ENCODE measurements around the gene LKAAEAR1.
"Not testable (repeated sequence)": the region's sequence is repeated elsewhere in the genome, so short reads cannot be mapped to it uniquely, and the experiment has no call there.

The LKAAEAR1 gene

DNA sequence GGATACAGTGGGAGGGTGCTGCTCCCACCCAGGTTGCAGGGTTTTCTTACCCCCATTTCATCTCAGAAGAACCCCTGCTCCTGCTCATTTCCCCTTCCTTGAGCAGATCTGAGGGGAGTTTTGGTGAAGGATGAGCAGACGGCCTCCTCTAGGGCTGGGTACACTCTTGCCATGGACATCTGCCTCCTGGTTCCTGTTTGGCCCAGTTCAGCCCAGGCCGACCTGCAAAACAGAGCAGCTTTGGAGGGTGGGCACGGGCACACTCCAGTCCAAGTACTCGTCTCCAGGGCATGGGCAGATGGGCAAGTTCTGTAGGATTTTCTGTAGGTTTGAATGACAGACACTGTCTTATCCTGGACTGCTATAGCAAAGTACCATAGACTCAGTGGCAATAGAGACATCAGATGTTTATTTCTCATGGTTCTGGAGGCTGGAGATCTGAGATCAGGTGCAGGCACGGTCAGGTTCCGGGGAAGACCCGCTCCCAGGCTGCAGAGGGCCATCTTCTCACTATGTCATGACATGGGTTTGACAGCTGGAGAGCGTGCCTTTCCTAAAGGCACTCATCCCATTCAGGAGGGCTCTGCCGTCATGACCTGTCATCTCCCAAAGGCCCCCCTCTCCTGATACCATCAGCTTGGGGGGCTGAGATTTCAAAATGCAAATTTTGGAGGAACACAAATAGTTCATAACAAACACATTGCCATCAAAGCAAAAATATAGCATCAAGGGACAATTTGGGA lies 16.9 kb upstream of the LKAAEAR1 start:
- no peak for DNase-seq (ENCODE audit: low read depth, low spot score)
- H3K4me3 ChIP-seq (ENCODE audit: low read length): no peak overlapping the region

DNA sequence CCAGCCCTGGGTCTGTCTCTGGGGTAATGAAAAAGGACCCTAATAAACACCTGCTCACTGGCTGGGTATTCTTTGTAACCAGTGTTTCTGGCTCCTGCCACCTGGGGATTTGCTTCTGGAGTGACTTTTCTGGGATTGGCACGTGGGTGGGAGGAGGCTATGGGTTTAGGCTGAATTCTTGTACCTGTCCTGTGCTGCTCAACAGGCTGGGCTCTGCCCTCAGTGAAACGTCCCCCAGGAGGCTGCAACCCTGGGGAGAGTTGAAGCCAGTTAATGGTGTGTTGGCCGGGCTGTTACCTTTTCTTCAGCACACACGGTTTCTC lies 16.3 kb upstream of the LKAAEAR1 start:
- DNase-seq (ENCODE audit: low read depth, low spot score): no peak
- H3K4me3 ChIP-seq (ENCODE audit: low read length): no peak overlapping the region

DNA sequence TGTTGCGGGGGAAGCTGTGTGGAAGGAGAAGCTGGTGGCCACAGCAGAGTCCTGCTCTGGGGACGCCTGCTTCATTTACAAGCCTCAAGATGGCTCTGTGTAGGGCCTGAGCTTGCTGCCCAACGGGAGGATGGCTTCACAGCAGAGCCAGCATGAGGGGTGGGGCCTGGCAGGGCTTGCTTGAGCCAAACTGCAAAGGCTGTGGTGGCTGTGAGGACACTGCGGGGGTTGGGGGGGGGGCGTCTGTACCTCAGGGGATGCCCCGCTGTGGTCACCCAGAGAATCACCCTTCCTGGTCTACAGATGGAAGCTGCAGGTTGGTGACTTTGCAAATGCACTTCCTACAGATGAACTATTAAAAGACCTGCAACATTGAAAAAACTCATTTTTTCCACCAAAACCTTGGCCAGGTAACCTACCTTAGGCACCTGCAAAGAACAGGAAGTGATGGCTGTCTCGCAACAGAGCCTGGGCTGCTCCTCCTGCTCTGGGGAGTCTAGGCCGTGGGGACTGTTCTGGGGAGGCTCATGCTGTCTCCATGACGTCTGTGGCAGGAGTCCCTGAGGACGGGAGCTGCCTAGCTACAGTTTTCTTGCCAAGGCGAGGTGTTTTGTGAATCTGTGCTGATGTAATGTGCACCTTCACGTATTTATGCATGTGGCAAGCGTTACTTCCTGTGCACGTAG lies 15.8 kb upstream of the LKAAEAR1 start:
- DNase-seq (ENCODE audit: low read depth, low spot score): no peak
- no peak overlapping the region for H3K4me3 ChIP-seq (ENCODE audit: low read length)

DNA sequence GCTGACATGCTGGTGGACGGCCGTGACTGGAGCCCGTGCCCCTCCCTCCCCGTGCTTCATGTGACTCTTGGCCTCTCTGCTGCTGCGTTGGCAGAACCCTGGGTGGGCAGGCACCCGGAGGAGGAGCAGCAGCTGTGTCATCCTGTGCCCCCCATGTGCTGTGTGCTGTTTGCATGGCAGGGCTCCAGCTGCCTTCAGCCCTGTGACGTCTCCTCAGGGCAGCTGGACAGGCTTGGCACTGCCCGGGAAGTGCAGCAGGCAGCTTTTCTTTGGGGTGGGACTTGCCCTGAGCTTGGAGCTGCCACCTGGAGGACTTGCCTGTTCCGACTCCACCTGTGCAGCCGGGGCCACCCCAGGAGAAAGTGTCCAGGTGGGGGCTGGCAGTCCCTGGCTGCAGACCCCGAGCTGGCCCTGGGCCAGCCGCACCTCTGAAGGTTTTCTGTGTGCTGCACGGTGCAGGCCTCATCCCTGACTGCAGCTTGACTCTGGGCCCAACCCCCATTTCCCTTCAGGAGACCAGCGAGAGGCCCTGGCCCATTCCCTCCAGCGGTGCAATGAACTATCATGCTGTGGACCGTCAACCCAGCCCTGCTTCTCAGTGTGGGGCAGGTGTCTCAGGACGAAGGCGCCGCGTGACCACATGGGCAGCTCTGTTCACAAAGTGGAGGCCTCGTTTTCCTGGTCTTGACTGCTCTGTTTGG lies 15.0 kb upstream of the LKAAEAR1 start:
- no peak for DNase-seq (ENCODE audit: low read depth, low spot score)
- H3K4me3 ChIP-seq (ENCODE audit: low read length): no peak overlapping the region

DNA sequence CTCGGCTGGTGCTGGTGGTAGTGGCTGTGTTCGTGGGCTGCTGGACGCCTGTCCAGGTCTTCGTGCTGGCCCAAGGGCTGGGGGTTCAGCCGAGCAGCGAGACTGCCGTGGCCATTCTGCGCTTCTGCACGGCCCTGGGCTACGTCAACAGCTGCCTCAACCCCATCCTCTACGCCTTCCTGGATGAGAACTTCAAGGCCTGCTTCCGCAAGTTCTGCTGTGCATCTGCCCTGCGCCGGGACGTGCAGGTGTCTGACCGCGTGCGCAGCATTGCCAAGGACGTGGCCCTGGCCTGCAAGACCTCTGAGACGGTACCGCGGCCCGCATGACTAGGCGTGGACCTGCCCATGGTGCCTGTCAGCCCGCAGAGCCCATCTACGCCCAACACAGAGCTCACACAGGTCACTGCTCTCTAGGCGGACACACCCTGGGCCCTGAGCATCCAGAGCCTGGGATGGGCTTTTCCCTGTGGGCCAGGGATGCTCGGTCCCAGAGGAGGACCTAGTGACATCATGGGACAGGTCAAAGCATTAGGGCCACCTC lies 14.3 kb upstream of the LKAAEAR1 start:
- DNase-seq (ENCODE audit: low read depth, low spot score): no peak
- H3K4me3 ChIP-seq (ENCODE audit: low read length): no peak overlapping the region

DNA sequence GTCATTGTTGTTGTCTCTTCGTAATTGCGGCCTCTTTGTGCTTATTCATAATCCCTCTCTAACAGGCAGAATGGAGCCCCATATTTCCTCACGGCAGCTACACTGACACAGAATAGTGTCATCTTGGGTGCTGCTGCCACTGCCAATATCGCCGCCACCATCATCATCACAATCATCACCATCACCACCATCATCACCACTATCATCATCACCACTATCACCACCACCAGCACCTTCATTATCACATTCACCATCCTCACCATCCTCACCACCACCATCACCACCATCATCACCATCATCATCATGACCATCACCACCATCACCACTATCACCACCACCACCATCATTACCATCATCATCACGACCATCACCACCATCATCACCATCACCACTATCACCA lies 12.3 kb upstream of the LKAAEAR1 start:
- no peak for DNase-seq (ENCODE audit: low read depth, low spot score)
- no peak overlapping the region for H3K4me3 ChIP-seq (ENCODE audit: low read length)

DNA sequence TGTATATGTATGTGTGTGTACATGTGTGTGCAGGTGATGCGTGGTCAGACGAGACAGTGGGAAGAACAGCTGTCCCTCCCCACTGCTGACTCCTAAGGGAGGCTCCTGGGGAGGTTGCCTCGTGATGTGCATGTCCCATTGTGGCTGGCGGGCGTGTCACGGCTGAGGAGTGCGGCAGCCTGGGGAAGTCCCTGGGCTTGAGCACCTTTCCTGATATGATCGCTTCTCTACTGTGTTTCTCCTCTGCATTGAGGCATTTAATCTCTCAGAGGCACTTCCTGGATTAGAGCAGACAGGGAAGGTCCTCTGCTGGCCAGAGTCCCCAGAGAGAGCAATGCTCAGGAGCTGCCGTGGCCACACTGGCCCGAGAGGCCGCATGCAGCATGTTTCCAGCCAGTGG lies 11.7 kb upstream of the LKAAEAR1 start:
- no peak overlapping the region for H3K4me3 ChIP-seq (ENCODE audit: low read length)
- DNase-seq (ENCODE audit: low read depth, low spot score): no peak

DNA sequence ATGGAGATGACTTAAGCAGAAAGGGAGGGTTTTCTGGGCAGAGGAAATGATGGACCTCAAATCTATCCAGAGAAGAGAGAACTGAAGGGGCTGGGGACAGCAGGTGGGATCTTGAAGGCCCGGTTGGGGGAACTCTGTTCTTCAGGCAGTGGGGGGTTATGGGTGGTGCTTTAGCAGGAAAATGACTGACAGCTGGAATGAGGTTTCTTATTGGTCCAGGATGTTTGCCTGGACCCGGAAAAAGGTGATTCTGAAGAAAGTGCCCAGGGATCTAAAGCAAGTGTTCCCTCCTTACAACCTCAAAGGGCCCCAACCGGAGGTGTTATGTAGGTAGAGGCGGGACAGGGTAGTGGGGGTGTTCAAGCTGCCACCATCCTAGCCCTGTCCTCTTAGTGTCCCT lies 11.3 kb upstream of the LKAAEAR1 start:
- no peak for DNase-seq (ENCODE audit: low read depth, low spot score)
- no peak overlapping the region for H3K4me3 ChIP-seq (ENCODE audit: low read length)

DNA sequence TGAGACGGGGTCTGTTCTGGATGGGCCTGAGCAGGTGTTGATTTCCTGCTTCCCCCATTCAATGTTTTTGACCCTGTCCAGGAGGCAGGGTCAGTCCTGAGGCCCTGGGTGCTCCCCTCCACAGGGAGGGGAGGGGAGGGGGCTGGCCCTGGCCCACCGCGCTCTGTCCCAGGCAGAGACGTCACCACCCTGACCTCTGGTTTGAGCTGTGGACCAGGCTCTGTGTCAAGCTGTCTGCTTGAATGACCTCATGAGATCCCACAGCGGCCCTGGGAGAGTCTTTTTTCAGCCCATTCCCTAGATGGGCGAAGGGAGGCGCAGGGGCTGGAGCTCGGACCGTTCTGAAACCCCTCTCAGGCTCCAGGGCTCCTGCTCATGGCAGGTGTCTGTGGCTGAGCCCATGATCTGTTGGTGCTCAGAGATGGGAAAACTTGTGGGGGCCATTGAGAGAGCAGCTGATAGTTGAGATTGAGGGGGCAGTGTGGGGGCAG lies 8.9 kb upstream of the LKAAEAR1 start:
- H3K4me3 ChIP-seq (ENCODE audit: low read length): no peak overlapping the region
- DNase-seq (ENCODE audit: low read depth, low spot score): no peak

DNA sequence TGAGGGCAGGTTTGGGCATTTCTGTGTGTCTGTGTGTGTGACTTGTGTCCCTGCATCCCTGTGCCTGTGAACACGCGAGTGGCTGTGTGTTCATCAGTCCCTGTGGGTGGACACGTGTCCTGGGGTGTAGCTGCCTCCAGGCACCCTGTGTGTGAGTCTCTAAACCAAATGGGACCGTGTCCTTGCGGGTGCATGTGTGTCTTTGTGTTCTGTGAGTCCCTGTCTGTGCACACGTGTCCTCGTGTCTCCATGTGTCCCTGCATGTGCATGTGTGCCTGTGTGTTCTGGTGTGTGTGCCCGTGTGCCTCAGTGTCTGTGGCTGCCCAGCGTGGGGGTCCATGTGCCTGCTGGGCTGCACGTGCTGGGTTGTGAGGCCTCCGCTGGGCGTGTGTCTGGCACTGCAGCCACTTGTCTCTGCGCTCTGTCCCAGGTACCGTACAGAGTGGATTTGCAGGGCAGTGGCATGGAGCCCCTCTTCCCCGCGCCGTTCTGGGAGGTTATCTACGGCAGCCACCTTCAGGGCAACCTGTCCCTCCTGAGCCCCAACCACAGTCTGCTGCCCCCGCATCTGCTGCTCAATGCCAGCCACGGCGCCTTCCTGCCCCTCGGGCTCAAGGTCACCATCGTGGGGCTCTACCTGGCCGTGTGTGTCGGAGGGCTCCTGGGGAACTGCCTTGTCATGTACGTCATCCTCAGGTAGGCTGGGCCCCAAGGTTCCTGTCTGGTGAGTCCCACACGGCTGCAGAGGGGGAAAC lies 8.2 kb upstream of the LKAAEAR1 start:
- H3K4me3 ChIP-seq (ENCODE audit: low read length): peak overlapping the region; percentile 15
- no peak for DNase-seq (ENCODE audit: low read depth, low spot score)

DNA sequence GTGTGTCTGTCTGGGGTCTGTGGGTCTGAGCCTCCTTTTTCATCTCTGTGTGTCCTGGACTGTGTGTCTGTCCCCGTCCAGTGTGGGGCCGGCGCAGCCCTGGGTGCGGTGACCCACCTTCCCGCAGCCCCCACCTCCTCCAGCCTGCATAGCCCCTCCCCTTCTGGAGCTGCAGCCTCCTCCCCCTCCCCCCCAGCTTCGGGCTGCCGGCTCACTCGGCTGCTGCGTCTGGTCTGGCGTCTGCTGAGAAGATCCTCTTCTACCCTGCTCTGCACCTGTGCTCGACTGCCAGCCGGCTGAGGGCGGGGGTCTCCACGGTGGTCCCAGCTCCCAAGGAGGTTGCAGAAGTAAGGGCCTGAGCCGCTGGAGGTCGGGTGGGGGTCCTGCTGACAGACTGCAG lies 7.6 kb upstream of the LKAAEAR1 start:
- DNase-seq (ENCODE audit: low read depth, low spot score): no peak
- no peak overlapping the region for H3K4me3 ChIP-seq (ENCODE audit: low read length)

DNA sequence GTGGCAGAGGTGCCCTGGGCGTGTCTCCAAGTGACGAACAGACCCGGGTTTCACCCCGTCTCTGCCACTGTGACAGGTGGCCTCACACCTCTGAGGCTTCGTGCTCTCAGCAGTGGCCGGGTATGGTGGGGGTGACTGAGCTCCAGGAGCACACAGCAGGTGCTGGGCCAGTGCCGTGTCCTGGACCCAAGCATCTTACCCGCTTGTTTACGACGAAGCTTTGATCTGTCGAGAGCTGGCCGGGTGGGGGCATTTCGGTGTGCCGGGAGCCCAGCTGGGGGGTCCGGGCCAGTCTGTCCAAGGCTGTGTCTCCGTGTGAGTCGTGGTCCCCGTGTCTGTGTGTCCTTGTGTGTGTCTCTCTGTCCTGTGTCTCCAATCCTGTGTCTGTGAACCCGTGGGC lies 7.1 kb upstream of the LKAAEAR1 start:
- H3K4me3 ChIP-seq (ENCODE audit: low read length): no peak overlapping the region
- no peak for DNase-seq (ENCODE audit: low read depth, low spot score)

DNA sequence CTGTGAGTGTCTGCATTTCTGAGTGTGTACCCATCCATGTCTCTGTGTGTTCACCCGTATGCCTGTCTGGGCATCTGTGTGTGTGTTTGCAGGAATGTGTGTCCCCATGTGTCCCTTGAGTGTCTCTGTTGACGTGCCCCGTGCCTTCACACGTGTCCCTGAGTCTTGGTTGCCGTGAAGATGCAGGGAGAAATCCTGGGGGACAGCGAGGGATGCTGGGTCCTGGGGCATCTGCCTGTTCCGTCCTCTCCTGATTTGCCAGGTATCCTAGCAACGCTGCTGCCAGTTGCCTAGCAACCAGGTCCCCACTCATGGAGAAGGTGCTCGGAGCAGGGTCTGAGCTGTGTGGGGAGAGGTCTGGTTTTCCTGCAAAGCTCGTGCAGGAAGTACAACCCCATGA lies 6.0 kb upstream of the LKAAEAR1 start:
- H3K4me3 ChIP-seq (ENCODE audit: low read length): no peak overlapping the region
- no peak for DNase-seq (ENCODE audit: low read depth, low spot score)

DNA sequence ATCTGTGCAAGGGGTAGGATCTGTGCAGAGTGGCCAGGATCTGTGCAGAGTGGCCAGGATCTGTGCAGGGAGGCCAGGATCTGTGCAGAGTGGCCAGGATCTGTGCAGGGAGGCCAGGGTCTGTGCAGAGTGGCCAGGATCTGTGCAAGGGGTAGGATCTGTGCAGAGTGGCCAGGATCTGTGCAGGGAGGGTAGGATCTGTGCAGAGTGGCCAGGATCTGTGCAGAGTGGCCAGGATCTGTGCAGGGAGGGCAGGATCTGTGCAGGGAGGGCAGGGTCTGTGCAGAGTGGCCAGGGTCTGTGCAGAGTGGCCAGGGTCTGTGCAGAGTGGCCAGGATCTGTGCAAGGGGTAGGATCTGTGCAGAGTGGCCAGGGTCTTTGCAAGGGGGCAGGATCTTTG lies 4.4 kb upstream of the LKAAEAR1 start:
- DNase-seq (ENCODE audit: low read depth, low spot score); H3K4me3 ChIP-seq (ENCODE audit: low read length): not testable (repeated sequence)

DNA sequence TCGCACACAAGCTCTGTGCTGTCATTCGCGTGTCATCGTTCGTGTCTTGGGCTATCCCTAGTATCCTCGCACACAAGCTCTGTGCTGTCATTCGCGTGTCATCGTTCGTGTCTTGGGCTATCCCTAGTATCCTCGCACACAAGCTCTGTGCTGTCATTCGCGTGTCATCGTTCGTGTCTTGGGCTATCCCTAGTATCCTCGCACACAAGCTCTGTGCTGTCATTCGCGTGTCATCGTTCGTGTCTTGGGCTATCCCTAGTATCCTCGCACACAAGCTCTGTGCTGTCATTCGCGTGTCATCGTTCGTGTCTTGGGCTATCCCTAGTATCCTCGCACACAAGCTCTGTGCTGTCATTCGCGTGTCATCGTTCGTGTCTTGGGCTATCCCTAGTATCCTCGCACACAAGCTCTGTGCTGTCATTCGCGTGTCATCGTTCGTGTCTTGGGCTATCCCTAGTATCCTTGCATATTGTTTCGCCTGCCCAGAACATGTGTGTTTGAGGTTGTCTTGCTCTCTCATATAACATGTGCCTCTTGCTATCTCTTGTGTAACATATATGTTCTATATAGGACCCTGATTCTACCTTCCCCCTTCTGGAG lies 3.1 kb upstream of the LKAAEAR1 start:
- not testable (repeated sequence) for DNase-seq (ENCODE audit: low read depth, low spot score); H3K4me3 ChIP-seq (ENCODE audit: low read length)

DNA sequence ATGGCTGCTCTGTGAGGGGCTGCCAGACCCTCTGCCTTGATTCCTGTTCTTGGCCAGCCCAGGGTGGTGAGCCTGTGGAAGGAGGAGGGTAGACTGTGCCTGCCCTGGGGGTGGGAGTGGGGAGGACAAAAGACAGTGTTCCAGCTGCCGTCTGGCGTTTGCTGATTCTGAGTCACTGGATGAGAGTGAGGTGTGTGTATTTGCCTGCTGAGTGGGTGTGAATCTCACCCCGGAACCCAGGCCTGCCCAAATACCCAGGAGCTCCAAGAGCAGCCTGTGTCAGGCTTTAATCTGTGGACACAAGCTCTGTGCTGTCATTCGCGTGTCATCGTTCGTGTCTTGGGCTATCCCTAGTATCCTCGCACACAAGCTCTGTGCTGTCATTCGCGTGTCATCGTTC lies 2.6 kb upstream of the LKAAEAR1 start:
- DNase-seq (ENCODE audit: low read depth, low spot score): no peak
- no peak overlapping the region for H3K4me3 ChIP-seq (ENCODE audit: low read length)

DNA sequence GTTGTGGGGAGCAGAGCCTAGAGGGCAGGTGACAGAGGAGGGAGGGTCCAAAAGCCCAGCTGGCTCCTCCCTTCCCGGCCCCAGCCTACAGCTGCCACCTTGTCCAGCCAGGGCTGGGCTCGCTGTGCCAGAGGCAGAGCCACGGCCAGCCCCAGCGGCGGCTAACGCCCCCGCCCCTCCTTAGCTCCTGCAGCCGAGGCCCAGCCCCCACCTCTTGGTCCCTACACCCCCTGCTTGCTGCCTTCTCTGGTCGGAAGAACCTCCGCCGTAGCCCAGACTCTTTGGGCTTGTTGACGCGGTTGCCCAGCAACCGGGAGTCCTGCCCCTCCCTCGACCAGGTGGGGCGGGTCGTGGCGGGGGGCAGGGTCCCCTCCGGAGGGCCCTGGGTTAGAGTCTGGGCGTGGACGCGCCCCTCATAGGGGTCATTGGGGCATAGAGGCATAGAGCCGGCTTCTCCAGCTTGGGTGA lies 521 bp upstream of the LKAAEAR1 start:
- no peak for DNase-seq (ENCODE audit: low read depth, low spot score)
- H3K4me3 ChIP-seq (ENCODE audit: low read length): no peak overlapping the region

DNA sequence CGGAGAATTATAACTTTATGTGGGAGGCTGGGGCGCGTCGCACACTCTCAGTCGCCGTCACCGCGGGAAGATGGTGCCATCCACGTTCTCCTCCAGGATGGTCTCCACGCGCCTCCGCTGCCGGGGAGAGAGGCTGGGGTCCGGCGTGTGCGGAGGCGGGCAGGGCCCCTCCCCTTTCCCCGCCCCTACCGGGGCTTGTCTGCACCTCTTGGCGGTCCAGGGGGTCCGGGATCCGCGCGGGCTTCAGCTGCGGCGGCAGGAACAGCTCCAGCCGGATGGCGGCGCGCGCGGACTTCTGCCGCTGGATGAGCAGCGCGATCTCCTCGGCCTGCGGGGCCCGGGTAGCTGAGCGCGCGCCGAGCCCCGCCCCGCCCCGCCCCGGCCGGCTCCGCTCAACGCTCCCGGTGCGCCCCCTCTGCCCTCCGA lies 807 bp downstream of the LKAAEAR1 start:
- DNase-seq (ENCODE audit: low read depth, low spot score): peak; percentile 50

DNA sequence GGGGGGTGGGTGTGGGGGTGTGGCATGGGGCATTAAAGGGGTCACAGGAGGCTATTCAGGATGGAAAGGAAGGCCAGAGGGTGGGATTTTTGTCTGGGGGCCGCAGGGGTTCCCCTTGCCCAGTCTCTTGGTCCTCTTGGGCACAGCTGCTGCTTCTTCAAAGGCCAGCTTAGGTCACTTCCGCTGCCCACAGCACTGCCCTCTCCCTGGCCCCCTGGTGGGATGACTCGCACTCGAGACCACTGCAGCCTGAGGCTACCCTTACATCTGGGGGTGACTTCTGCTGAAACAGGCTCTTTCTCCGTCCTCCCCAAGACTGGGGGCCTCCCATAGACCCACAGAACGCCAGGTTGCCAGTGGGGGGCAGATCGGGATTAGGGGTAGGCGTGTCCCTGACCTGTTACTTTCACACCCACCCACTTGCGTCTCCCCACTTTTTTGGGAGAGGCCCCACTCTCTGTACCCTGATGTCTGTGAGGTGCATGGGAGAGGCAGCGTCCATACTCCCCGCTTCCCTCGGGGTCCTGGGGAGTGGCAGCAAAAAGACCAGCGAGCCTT lies 1.3 kb downstream of the LKAAEAR1 start:
- peak overlapping the region; percentile 47 for H3K4me3 ChIP-seq (ENCODE audit: low read length)
- DNase-seq (ENCODE audit: low read depth, low spot score): no peak

More for the DNA sequence above, 807 bp downstream of the LKAAEAR1 start:
- H3K4me3 ChIP-seq (ENCODE audit: low read length): peak overlapping the region; percentile 47

All from Jurkat, Clone E6-1 (cell line).